Omental fat pad (tissue), 4 donors: ENCODE results near the gene TSSC4. TPM values are rescaled to one million over a fixed set of nuclear protein-coding genes. Genes with fewer than 3 reads are reported as not detected.

Experiments used
- ATAC-seq: fragments of 150-250 bp; one replicate; pipeline ENCODE4 v1.9.1; 2016; ENCODE audit warnings: mild to moderate bottlenecking, moderate library complexity; ENCODE audit not compliant: low FRiP score
- DNase-seq: peaks from one replicate; pipeline ENCODE4 v3.0.0-alpha.2; 2019; ENCODE audit warnings: low spot score
- total RNA-seq, 4 donors: library from RNA; depleted of rRNA; stranded (reverse); fragments of >200 nt; gene quantifications; one replicate each; pipeline ENCODE4 v1.1.0, GENCODE V29; 2016
- TF ChIP-seq, protein P1 (sequence below), 3 donors: fragments of 450-650 bp; IDR thresholded peaks; one replicate each; pipeline ENCODE4 v1.5.1; 2016 to 2017; ENCODE audit warnings: antibody characterized with exemption in 3 of 3, mild to moderate bottlenecking in 3 of 3, moderate library complexity in 2 of 3

TSSC4 gene
- total RNA-seq, 4 donors from 2014 or later = 29.9 to 59.7 (median 33.5) TPM

- TF ChIP-seq, protein P1, sequence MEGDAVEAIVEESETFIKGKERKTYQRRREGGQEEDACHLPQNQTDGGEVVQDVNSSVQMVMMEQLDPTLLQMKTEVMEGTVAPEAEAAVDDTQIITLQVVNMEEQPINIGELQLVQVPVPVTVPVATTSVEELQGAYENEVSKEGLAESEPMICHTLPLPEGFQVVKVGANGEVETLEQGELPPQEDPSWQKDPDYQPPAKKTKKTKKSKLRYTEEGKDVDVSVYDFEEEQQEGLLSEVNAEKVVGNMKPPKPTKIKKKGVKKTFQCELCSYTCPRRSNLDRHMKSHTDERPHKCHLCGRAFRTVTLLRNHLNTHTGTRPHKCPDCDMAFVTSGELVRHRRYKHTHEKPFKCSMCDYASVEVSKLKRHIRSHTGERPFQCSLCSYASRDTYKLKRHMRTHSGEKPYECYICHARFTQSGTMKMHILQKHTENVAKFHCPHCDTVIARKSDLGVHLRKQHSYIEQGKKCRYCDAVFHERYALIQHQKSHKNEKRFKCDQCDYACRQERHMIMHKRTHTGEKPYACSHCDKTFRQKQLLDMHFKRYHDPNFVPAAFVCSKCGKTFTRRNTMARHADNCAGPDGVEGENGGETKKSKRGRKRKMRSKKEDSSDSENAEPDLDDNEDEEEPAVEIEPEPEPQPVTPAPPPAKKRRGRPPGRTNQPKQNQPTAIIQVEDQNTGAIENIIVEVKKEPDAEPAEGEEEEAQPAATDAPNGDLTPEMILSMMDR (IDR thresholded peaks at IDR 0.05) = no peak
- ATAC-seq (no peak), DNase-seq (no peak)
Measured at GRCh38 chr11:2440646-2441045, 40.1 kb downstream of the TSSC4 start.

DNA sequence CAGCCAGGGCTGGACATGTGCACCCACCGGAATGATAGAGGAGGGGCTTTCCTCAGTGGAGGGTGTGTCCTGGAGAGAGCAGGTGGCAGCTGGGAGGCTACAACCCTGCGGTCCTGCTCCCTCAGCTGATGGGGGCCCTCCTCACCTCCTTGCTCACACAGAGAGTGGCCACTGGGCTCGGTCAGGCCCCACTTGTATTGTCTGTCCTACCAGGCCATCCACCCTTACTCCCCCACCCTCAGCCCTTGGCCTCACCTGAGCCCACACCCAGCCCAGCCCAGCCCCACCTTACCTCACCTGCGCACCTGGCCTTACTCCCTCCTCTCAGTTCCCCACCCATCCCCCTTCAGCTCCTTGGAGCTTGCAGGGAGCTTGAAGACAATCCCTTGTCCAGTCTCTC, 40.6 kb downstream of the TSSC4 start:
- ATAC-seq (no peak), DNase-seq (no peak)
- TF ChIP-seq, protein P1 (IDR thresholded peaks at IDR 0.05) = no peak

DNA sequence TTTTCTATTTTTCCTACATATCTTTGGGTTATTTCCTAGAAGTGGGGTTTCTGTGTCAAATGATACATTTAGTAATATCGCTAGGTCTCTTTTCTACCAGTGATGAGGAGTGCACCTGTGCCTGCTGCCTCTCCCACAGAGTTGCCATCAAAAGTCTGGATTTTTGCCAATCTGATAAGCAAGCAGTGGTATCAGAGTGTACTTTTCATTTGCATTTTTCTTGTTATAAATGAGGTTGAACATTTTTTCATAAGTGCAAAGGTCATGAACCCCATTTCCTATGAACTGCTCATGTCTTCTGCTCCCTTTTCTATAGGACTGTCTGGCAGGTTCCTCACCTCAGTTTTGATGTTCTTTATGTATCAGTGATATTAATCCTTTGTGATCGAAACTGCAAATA, 42.0 kb downstream of the TSSC4 start:
- DNase-seq (no peak), ATAC-seq (no peak)
- TF ChIP-seq, protein P1 (IDR thresholded peaks at IDR 0.05) = no peak

DNA sequence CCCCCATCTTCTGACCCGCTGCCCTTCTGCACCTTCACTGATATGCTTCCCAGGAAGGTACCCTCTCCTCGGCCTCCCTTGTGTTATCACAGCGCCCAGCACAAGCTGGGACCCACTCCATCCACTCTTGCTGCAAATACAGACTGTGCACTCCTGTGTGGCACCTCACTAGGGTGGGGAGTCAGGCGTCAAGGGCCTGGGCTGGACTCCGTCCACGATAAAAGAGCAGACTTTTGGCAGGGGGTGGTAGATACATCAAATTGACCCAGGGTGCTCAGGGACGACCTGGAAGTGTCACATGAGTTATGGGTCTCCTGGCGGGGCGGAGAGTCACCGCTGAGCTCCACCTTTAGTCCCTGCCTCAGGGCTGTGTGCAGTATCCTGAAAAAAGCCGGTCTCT, 42.9 kb downstream of the TSSC4 start:
- ATAC-seq = no peak
- no peak for DNase-seq
- TF ChIP-seq, protein P1 (IDR thresholded peaks at IDR 0.05) = no peak

- TF ChIP-seq, protein P1 (IDR thresholded peaks at IDR 0.05) = no peak
- DNase-seq = no peak
- no peak for ATAC-seq
Measured at GRCh38 chr11:2443881-2444820, 43.6 kb downstream of the TSSC4 start, which contains the start of gene TRPM5. TRPM5 (minus strand) TSS chr11:2444514; CDS start chr11:2423036, 21,478 bp downstream.

GRCh38 chr11:2444821-2445745, 44.5 kb downstream of the TSSC4 start, which contains the start of gene KCNQ1:
KCNQ1 (plus strand) TSS chr11:2445008; CDS start chr11:2445099, 91 bp downstream.
- ATAC-seq (peak; percentile 60), DNase-seq (no peak)
- TF ChIP-seq, protein P1 (IDR thresholded peaks at IDR 0.05) = no peak
